HG02798 (cell line): ENCODE results near the gene TBXA2R.

Source experiments
- ATAC-seq: cut with Tn5 transposase; IDR thresholded peaks from one replicate; pipeline ENCODE4 v1.9.1; 2021; ENCODE audit warnings: mild to moderate bottlenecking; ENCODE audit not compliant: unreplicated experiment, poor library complexity

TBXA2R gene

GRCh38 chr19:3608079-3608641 lies 1.5 kb upstream of the TBXA2R start:
- ATAC-seq: no peak

DNA sequence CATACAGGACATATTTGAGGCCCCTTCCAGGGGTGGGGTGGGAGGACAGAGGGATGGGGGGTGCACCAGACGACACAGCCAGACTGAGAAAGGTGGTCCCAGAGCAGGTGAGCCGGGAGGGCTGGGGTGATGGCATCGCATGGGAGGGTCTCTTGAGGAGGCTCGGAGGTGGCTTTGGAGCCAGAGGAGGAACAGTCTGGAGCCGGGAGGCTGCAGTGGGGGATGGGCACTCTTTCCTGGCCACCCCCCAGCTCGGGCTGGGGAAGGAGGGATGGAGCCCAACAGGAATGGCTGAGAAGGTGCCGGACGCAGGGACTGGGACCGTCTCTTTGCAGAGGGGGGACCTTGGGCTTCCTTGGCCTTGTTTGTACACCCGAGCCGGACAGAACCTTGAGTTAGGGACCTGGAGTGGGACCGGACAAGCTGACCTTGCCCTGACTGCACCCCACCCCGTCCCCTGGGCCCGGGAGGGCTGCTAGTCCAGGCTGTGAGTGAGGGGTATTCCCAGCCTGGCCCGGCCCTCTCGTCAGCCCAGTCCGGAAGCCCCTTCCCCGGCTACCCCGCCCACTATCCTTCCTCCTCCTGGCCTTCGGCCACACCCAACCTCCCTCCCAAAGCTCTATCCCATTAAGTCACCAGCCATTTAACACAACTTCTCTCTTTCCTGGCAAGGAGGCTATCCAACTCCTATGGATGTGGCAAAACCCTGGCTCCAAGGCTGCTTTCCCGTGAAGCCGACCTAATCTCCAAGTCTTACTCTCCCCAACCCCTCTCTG lies 816 bp upstream of the TBXA2R start:
- no peak for ATAC-seq

GRCh38 chr19:3606174-3606689 lies 443 bp downstream of the TBXA2R start:
- no peak for ATAC-seq

DNA sequence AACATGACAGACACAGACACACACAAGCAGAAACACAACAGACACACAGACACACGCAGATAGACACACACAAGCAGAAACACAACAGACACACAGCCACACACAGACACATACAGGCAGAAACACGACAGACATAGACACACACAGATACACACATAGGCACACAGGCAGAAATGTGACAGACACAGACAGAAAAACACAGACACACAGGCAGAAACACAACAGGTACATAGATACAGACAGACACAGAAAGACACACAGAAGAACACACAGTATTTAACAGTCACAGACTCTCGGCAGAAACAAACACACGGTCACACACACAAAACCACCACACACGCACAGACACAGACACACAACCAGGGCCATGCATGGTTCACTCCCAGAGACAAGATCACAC lies 905 bp downstream of the TBXA2R start:
- no peak for ATAC-seq

DNA sequence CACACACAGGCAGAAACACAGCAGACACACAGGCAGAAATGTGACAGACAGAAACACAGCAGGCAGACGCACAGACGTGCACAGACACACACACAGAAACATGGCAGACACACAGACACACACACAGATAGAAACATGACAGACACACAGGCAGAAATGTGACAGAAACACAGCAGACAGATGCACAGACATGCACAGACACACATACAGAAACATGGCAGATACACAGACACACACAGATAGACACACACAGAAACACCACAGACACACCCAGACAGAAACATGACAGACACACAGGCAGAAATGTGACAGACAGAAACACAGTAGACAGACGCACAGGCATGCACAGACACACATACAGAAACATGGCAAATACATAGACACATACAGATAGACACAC lies 1.3 kb downstream of the TBXA2R start:
- ATAC-seq: no peak

DNA sequence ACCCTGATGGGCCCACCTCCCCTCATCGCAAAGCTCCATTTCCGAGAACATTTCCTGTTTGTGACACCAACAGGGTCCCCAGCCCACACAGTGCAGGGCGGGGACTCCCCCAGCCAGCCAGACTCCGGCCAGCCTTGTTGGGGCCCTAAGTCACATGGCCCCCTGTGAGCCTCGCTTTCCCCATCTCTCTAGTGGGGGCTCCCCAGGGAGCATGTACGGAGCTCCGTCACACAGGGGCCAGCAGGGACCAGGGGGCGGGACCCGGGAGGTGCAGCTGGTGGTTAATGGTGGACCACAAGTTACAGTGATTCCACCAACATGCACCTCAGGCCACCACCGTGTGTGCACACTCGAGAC lies 1.7 kb downstream of the TBXA2R start:
- ATAC-seq: no peak

GRCh38 chr19:3604227-3604986 lies 2.3 kb downstream of the TBXA2R start:
- no peak for ATAC-seq

DNA sequence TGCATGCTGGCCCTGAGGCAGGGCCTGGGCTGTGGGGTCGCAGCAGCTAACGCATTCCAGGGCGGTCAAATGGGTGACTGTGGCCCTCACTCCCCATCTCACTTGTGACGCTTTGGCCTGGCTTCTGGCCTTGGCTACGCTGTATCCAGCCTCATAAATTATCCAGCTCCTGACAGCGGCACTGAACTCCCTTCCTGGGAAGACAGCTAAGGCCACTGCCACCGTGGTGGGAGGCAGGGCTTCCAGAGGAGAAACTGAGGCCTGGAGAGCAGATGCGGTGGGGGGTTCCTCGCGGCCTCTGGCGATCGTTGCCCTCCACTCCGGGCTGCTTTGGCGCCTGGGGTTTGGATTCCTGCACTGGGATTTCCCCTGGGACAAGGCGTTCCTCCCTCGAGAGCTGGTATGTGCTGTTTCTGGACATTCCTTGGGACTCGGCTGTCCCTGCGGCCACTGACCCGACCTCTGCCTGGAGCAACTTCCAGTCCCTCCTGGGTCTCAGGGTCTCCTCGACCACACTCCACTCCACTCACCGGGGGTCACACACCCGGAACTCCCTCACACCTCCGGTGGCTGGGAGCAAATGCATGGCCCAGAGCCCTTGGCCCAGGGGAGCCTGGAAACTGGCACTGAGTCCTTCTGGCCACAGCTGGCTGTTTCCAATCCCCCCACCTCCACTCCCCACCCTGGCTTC lies 3.4 kb downstream of the TBXA2R start:
- no peak for ATAC-seq

GRCh38 chr19:3601021-3601420 lies 5.7 kb downstream of the TBXA2R start:
- no peak for ATAC-seq

GRCh38 chr19:3599776-3600187 lies 6.9 kb downstream of the TBXA2R start:
- no peak for ATAC-seq

DNA sequence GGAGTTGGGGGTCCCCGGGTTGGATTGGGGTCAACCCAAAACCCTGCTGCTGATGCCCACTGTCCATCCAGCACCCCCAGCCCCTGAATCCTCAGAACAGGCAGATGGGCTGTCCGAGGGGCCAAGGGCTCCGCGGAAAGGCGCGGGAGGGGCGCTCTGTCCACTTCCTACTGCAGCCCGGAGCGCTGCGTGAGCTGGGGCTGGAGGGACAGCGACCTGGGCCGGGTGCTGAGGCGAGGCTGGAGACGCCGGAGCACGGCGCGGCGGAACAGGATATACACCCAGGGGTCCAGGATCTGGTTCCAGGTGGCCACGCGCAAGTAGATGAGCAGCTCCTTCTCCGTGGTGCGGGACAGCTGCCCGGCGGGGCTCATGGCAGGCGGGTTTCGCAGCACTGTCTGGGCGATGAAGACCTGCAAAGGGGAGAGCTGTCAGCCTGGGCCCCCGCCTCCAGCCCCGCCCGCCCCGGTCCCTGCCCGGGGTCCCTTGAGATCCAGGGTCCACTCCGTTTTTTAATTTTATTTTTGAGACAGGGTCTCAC lies 11.1 kb downstream of the TBXA2R start:
- no peak for ATAC-seq

- no peak for ATAC-seq
These were observed 13.5 kb downstream of the TBXA2R start for GRCh38 chr19:3593156-3593555.

DNA sequence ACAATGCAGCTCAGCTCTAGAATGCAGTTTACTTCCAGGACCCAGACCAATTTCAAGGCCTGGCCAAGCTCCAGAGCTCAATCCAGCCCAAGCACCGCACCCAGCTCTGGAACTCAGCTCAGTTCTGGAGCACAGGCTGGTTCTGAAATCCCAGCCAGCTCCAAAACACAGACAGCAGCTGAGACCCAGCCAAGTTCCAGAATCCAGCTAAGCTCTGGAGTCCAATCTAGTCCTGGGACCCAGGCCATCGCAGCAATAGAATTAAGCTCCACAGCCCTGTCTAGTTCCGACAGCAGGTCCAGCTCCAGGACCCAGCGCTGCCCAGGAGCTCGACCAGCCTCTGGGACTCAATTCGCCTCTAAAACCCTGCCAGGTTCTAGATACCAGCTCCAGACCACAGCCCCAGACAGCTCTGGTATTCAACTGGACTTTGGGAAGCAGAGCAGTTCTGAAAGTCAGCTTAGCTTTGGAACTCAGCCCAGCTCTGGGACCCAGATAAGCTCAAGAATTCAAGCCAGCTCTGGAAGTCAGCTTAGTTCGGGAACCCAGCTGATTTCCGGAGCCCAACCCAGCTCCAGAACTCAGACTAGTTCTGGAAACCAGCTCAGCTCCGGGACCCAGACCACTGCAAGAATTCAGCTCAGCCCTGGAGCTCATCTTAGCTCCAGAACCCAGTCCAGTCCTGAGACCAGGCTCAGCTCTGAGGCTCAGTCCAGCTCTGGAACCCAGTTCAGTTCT lies 14.6 kb downstream of the TBXA2R start:
- ATAC-seq: no peak

- ATAC-seq: no peak
These were observed 15.6 kb downstream of the TBXA2R start for GRCh38 chr19:3590991-3591659.

GRCh38 chr19:3589949-3590348 lies 16.7 kb downstream of the TBXA2R start:
- no peak for ATAC-seq

DNA sequence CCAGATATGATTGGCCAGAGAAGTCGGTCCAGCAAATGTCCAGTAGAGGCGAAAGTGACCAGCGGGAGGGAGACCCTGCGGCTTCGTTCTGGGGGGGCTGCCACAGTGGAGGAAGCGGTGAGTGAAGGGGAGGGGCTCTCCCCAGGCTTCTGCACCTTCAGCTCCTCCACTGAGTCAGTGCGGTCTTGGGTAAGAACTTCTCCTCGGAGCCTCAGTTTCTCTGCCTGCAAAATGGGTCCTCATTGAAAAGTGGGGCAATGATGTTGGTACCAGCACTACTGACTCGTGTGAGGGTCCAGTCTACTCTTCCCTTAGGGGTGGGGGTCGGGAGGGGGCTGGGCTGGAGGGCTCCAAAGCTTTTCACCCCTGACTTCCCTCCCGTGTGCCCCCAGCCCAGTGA lies 17.2 kb downstream of the TBXA2R start:
- ATAC-seq: no peak

- no peak for ATAC-seq
These were observed 19.8 kb downstream of the TBXA2R start for GRCh38 chr19:3586707-3587346.

GRCh38 chr19:3586127-3586626 lies 20.5 kb downstream of the TBXA2R start:
- ATAC-seq: no peak
